Esophagus muscularis mucosa (tissue), 4 donors: ENCODE measurements around the gene PDE3A. TPM values are rescaled to one million over a fixed set of nuclear protein-coding genes. Genes with fewer than 3 reads are reported as not detected.

Experiments used
- DNase-seq: peaks from one replicate; pipeline ENCODE4 v3.0.0-alpha.2; 2017; ENCODE audit errors: extremely low spot score
- H3K27ac ChIP-seq, 4 donors: fragments of 200-600 bp; sonication (generic); replicated peaks in 1 of 4; 1 replicate in 3 of 4; 2 replicates in 1 of 4; pipeline ENCODE4 v1.5.1; 2016 to 2019; ENCODE audit warnings: mild to moderate bottlenecking in 1 of 4
- H3K27me3 ChIP-seq, 4 donors: fragments of 200-600 bp; sonication (generic); one replicate each; pipeline versions ENCODE4 v1.5.1 to v1.6.0; 2016 to 2019
- H3K36me3 ChIP-seq, 4 donors: fragments of 200-600 bp; sonication (generic); one replicate each; pipeline ENCODE4 v1.5.1; 2016 to 2019
- H3K4me1 ChIP-seq, 4 donors: fragments of 200-600 bp; sonication (generic); one replicate each; pipeline ENCODE4 v1.5.1; 2016 to 2019
- H3K4me3 ChIP-seq, 4 donors: fragments of 200-600 bp; sonication (generic); 1 replicate in 2 of 4; 2 replicates in 2 of 4; pipeline ENCODE4 v1.5.1; 2016 to 2019; ENCODE audit warnings: mild to moderate bottlenecking in 4 of 4, moderate library complexity in 1 of 4
- H3K9me3 ChIP-seq, 4 donors: fragments of 200-600 bp; sonication (generic); 1 replicate in 3 of 4; 2 replicates in 1 of 4; pipeline ENCODE4 v1.5.1; 2016 to 2019
- EP300 ChIP-seq: sonication (generic); formaldehyde crosslinking; IDR thresholded peaks from one replicate; pipeline ENCODE4 v1.6.1; 2017; ENCODE audit warnings: antibody characterized with exemption
- POLR2A ChIP-seq: fragments of 450-650 bp; IDR thresholded peaks from one replicate; pipeline ENCODE4 v1.6.1; 2017; ENCODE audit warnings: antibody characterized with exemption, moderate library complexity, mild to moderate bottlenecking, low read depth
- POLR2AphosphoS5 ChIP-seq, 2 donors: sonication (generic); formaldehyde crosslinking; IDR thresholded peaks; one replicate each; pipeline ENCODE4 v1.6.1; 2017; ENCODE audit warnings: antibody characterized with exemption in 2 of 2
- WGBS: methylation state at CpG from one replicate; pipeline ENCODE4 v1.1.5; 2018; 5-methylcytosine and 5-hydroxymethylcytosine counted together
- intact Hi-C: fragments of 100-400 bp; cut with DNase I; formaldehyde crosslinking; loops from one replicate; pipeline ENCODE4 v1.15.1; 2023
- total RNA-seq, 4 donors: library from RNA; depleted of rRNA; stranded (reverse); fragments of >200 nt; gene quantifications; one replicate each; pipeline versions ENCODE4 v1.1.0 to v1.2.1, GENCODE V29; 2016
- TF ChIP-seq, protein P1 (sequence below), 3 experiments: fragments of 200-600 bp in 2 of 3; fragments of 450-650 bp in 1 of 3; sonication (generic) in 2 of 3; IDR thresholded peaks; one replicate each; pipeline ENCODE4 v1.5.1; 2017 to 2019; ENCODE audit warnings: antibody characterized with exemption in 3 of 3, mild to moderate bottlenecking in 2 of 3, moderate library complexity in 1 of 3

Gene PDE3A
- total RNA-seq, 4 donors from 2014 or later, result 93.8 to 155 (median 106) TPM

DNA sequence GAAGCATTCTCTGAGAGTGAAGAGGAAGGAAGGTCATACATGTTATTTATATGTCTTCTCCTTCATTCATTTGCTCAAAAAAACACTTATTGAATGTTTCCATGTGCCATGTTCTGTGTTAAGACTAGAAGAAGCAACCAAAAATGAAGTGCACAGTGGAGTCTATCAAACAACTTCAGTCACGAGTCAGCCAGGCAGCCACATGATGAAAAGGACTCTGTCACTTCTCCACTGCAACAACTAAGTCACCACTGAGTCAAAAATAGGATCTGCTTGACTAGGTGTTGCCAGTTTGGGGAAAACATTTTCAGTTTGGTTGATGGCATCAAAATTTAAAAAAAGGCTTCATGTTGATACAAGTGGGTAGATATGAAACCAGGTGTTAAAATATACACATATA, 142.5 kb downstream of the PDE3A start:
- no peaks in the 10 kb centered on the region for H3K36me3 ChIP-seq
- H3K4me3 ChIP-seq, result no peak overlapping the region
- intact Hi-C loops, result no loop called here
- no peaks in the 10 kb centered on the region for H3K27me3 ChIP-seq
- H3K4me1 ChIP-seq, result peaks cover 7 to 31% (median 14%) of the 10 kb centered on the region in 4 donors
- WGBS, result 81% methylated on average over 1 of the region's 1 CpG
- TF ChIP-seq, protein P1, sequence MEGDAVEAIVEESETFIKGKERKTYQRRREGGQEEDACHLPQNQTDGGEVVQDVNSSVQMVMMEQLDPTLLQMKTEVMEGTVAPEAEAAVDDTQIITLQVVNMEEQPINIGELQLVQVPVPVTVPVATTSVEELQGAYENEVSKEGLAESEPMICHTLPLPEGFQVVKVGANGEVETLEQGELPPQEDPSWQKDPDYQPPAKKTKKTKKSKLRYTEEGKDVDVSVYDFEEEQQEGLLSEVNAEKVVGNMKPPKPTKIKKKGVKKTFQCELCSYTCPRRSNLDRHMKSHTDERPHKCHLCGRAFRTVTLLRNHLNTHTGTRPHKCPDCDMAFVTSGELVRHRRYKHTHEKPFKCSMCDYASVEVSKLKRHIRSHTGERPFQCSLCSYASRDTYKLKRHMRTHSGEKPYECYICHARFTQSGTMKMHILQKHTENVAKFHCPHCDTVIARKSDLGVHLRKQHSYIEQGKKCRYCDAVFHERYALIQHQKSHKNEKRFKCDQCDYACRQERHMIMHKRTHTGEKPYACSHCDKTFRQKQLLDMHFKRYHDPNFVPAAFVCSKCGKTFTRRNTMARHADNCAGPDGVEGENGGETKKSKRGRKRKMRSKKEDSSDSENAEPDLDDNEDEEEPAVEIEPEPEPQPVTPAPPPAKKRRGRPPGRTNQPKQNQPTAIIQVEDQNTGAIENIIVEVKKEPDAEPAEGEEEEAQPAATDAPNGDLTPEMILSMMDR (IDR thresholded peaks at IDR 0.05), result no peak
- no peak overlapping the region for H3K27ac ChIP-seq
- no peak for DNase-seq
- H3K9me3 ChIP-seq, result no peaks in the 10 kb centered on the region

DNA sequence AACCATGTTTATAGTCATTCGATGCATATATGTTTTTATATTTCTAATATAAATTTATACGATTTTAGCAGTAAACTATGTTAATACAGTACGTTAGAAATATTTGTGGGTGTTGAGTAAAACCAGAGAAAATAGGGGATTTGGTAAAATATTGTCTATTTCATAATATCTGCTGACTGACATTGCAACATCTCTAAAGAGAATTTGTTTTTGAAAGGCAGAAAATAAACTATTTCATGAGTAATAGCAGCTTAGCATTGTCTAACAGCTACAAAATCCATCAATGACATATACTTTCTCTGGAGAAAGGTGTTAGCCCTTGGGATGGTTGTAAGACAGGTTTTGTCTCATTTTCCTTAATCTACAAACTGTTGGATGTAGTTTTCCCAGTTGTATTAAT, 144.9 kb downstream of the PDE3A start:
- Histone ChIP-seq H3K4me3 (no peak overlapping the region), H3K4me1 (peaks cover 7 to 33% (median 20%) of the 10 kb centered on the region in 4 donors), H3K27me3 (no peaks in the 10 kb centered on the region), H3K36me3 (no peaks in the 10 kb centered on the region), H3K27ac (no peak overlapping the region), H3K9me3 (no peaks in the 10 kb centered on the region)
- WGBS, result 83% methylated on average over 3 of the region's 3 CpGs
- intact Hi-C loops, result no loop called here
- TF ChIP-seq, protein P1 (IDR thresholded peaks at IDR 0.05), result no peak
- TF ChIP-seq POLR2AphosphoS5 (IDR thresholded peaks at IDR 0.05), result no peak
- no peak for TF ChIP-seq EP300
- TF ChIP-seq POLR2A, result no peak
- no peak for DNase-seq

DNA sequence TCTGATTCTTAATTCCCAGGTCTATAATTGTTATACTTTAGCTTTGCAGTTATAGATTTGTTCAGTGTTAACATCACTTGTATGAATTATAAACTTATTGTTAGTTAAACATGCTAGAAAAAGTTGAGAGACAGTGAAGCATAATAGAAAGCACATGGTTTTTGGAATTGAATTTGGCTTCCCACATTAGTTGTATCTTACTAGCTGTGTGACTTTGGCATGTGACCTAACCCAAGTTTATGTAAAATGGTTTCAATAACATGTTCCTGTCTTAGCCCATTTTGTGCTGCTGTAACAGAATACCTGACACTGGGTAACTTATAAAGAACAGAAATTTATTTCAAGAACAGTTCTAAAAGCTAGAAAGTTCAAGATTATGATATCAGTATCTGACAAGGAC, 146.3 kb downstream of the PDE3A start:
- peaks cover 10 to 40% (median 28%) of the 10 kb centered on the region in 4 donors for H3K4me1 ChIP-seq

DNA sequence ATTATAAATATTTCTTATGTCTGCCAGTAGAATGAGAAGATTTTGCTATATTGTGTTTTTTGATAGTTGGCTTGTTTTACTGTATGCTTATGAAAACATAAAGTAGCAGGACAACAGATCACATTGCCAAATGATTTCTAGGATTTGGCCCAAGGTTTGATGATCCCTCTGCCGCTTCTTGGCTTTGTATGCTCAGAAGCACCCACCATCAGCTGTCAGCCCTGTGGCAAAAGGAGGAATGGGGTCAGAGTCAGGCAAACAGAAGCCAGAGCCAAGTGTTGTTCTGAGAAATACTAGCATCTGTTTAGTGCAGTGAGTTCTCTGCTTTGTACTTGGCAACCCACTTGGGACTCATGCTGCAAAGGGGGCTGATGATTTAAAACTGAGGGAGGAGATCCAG, 152.2 kb downstream of the PDE3A start:
- 81% methylated on average over 1 of the region's 1 CpG for WGBS

More for the DNA sequence above, 146.3 kb downstream of the PDE3A start:
- no peaks in the 10 kb centered on the region for H3K9me3 ChIP-seq
- no peaks in the 10 kb centered on the region for H3K36me3 ChIP-seq
- H3K27me3 ChIP-seq, result no peaks in the 10 kb centered on the region
- no peak overlapping the region for H3K4me3 ChIP-seq
- intact Hi-C loops, result no loop called here
- TF ChIP-seq POLR2AphosphoS5 (IDR thresholded peaks at IDR 0.05) (no peak), EP300 (no peak), POLR2A (no peak)
- TF ChIP-seq, protein P1 (IDR thresholded peaks at IDR 0.05), result no peak
- H3K27ac ChIP-seq, result no peak overlapping the region
- DNase-seq, result no peak

DNA sequence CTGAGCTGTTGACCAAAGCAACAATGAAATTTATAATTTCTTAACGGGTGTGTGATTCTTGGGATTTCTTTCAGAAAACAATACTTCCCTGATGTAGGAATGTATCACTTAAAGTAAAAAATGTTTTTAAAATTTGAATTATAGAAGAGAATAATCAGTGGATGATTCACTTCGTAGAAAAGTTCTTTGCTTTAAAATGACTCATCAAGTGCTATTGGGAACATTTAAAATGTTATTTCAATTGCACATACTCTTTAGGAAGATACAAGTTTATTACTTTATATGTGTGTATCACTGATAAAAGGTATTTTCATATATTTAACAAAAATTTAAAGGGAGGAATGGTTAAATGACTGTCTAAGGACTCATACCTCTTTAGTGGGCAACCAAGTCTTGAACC, 155.3 kb downstream of the PDE3A start:
- Histone ChIP-seq H3K36me3 (no peaks in the 10 kb centered on the region), H3K4me3 (no peak overlapping the region), H3K4me1 (peaks cover 50 to 61% (median 51%) of the 10 kb centered on the region in 4 donors), H3K27me3 (no peaks in the 10 kb centered on the region), H3K9me3 (no peaks in the 10 kb centered on the region), H3K27ac (no peak overlapping the region)
- TF ChIP-seq, protein P1 (IDR thresholded peaks at IDR 0.05), result no peak
- TF ChIP-seq EP300 (no peak), POLR2AphosphoS5 (IDR thresholded peaks at IDR 0.05) (no peak), POLR2A (no peak)
- intact Hi-C loops, result no loop called here
- DNase-seq, result no peak
- 52% methylated on average over 2 of the region's 2 CpGs for WGBS

More for the DNA sequence above, 152.2 kb downstream of the PDE3A start:
- H3K4me1 ChIP-seq, result peaks cover 24 to 59% (median 40%) of the 10 kb centered on the region in 4 donors
- TF ChIP-seq POLR2AphosphoS5 (IDR thresholded peaks at IDR 0.05), result no peak
- no peak for TF ChIP-seq POLR2A
- TF ChIP-seq EP300, result no peak
- TF ChIP-seq, protein P1 (IDR thresholded peaks at IDR 0.05), result no peak
- no peaks in the 10 kb centered on the region for H3K36me3 ChIP-seq
- H3K9me3 ChIP-seq, result no peaks in the 10 kb centered on the region
- intact Hi-C loops, result no loop called here
- no peak for DNase-seq
- H3K27ac ChIP-seq, result no peak overlapping the region
- H3K27me3 ChIP-seq, result no peaks in the 10 kb centered on the region
- H3K4me3 ChIP-seq, result no peak overlapping the region
